Neural cell (in vitro differentiated cells): ENCODE data around the gene ZNF628. TPM values are rescaled to one million over a fixed set of nuclear protein-coding genes. Genes with fewer than 3 reads are reported as not detected.

Experiments used
- H2AFZ ChIP-seq: fragments of 200-600, 300-800 bp; sonication (generic), shearing (Covaris generic); 2 replicates; pipeline ENCODE4 v1.6.0; 2014; ENCODE audit warnings: low read depth, mild to moderate bottlenecking, antibody characterized with exemption, low read length, moderate library complexity
- H3F3A ChIP-seq: fragments of 200-600 bp; shearing (Covaris generic); 2 replicates; pipeline ENCODE4 v1.6.1; 2016; ENCODE audit warnings: mild to moderate bottlenecking, moderate library complexity, mixed read lengths, antibody characterized with exemption, low read length; ENCODE audit not compliant: insufficient read depth, poor library complexity, severe bottlenecking
- H3K27ac ChIP-seq: fragments of 200-600, 300-800 bp; sonication (generic), shearing (Covaris generic); 2 replicates; pipeline ENCODE4 v1.5.1; 2014; ENCODE audit warnings: mild to moderate bottlenecking, low read length, moderate library complexity
- H3K27me3 ChIP-seq: fragments of 300-800, 200-600 bp; sonication (generic), shearing (Covaris generic); 2 replicates; pipeline ENCODE4 v1.6.0; 2014; ENCODE audit warnings: mild to moderate bottlenecking, low read depth, low read length, moderate library complexity; ENCODE audit not compliant: insufficient read depth
- H3K36me3 ChIP-seq: fragments of 300-800, 200-600 bp; sonication (generic), shearing (Covaris generic); 2 replicates; pipeline ENCODE4 v1.5.1; 2014; ENCODE audit warnings: mild to moderate bottlenecking, antibody characterized with exemption, low read length, moderate library complexity; ENCODE audit not compliant: insufficient read depth
- H3K4me2 ChIP-seq: fragments of 300-800, 200-600 bp; sonication (generic), shearing (Covaris generic); 2 replicates; pipeline ENCODE4 v1.6.0; 2014; ENCODE audit warnings: mild to moderate bottlenecking, low read length
- H3K4me3 ChIP-seq: fragments of 300-800, 200-600 bp; sonication (generic), shearing (Covaris generic); 2 replicates; pipeline ENCODE4 v1.5.1; 2014; ENCODE audit warnings: mild to moderate bottlenecking, low read length, moderate library complexity
- H3K79me2 ChIP-seq: fragments of 200-600 bp; shearing (Covaris generic); replicated peaks from 2 replicates; pipeline ENCODE4 v1.6.0; 2014; ENCODE audit warnings: mild to moderate bottlenecking, low read length, moderate library complexity; ENCODE audit not compliant: insufficient read depth
- H3K9ac ChIP-seq: fragments of 300-800, 200-600 bp; sonication (generic), shearing (Covaris generic); 2 replicates; pipeline ENCODE4 v1.6.1; 2016; ENCODE audit warnings: mild to moderate bottlenecking, low read length, mixed read lengths
- H3K9me2 ChIP-seq: fragments of 200-600 bp; shearing (Covaris generic); 2 replicates; pipeline ENCODE4 v1.6.1; 2016; ENCODE audit warnings: mild to moderate bottlenecking, low read length, mixed read lengths; ENCODE audit not compliant: insufficient read depth
- H3K9me3 ChIP-seq: fragments of 200-600, 300-800 bp; sonication (generic), shearing (Covaris generic); 2 replicates; pipeline ENCODE4 v1.6.1; 2016; ENCODE audit warnings: mild to moderate bottlenecking, mixed run types, low read length, moderate library complexity, mixed read lengths
- H4K20me1 ChIP-seq: fragments of 200-600 bp; shearing (Covaris generic); 2 replicates; pipeline ENCODE4 v1.6.1; 2016; ENCODE audit warnings: mild to moderate bottlenecking, mixed run types; ENCODE audit not compliant: insufficient read depth
- EP300 ChIP-seq: fragments of 450-650 bp; conservative IDR thresholded peaks from 2 replicates; pipeline ENCODE4 v1.6.1; 2014; ENCODE audit warnings: antibody characterized with exemption, mild to moderate bottlenecking, moderate library complexity; ENCODE audit not compliant: poor library complexity, severe bottlenecking
- EZH2 ChIP-seq: fragments of 200-600, 300-800 bp; shearing (Covaris generic), sonication (generic); IDR thresholded peaks from 2 replicates; pipeline ENCODE4 v1.6.1; 2014; ENCODE audit warnings: antibody characterized with exemption, low read length, borderline replicate concordance, mild to moderate bottlenecking; ENCODE audit not compliant: insufficient read depth, poor library complexity, severe bottlenecking
- MXI1 ChIP-seq: fragments of 450-650 bp; conservative IDR thresholded peaks from 2 replicates; pipeline ENCODE4 v1.6.1; 2014; ENCODE audit warnings: antibody characterized with exemption, mild to moderate bottlenecking; ENCODE audit not compliant: poor library complexity, severe bottlenecking
- POLR2AphosphoS5 ChIP-seq: IDR thresholded peaks from 2 replicates; pipeline ENCODE4 v1.6.1; 2012
- RAD21 ChIP-seq: fragments of 450-650 bp; conservative IDR thresholded peaks from 2 replicates; pipeline ENCODE4 v1.6.1; 2014; ENCODE audit warnings: antibody characterized with exemption, mild to moderate bottlenecking, moderate library complexity
- SMC3 ChIP-seq: fragments of 450-650 bp; conservative IDR thresholded peaks from 2 replicates; pipeline ENCODE4 v1.6.1; 2014; ENCODE audit warnings: antibody characterized with exemption, mild to moderate bottlenecking, moderate library complexity; ENCODE audit not compliant: poor library complexity
- TAF1 ChIP-seq: IDR thresholded peaks from 2 replicates; pipeline ENCODE4 v1.6.1; 2012; ENCODE audit warnings: low read depth
- polyA plus RNA-seq: library from polyadenylated mRNA; depleted of rRNA; stranded (reverse); fragments of >200 nt; gene quantifications from 2 replicates; pipeline ENCODE4 v1.2.3, GENCODE V29; 2014
- TF ChIP-seq, protein P1 (sequence below): fragments of 450-650 bp; IDR thresholded peaks from 2 replicates; pipeline ENCODE4 v1.5.1; 2014; ENCODE audit warnings: antibody characterized with exemption, mild to moderate bottlenecking, moderate library complexity; ENCODE audit not compliant: poor library complexity, severe bottlenecking
- TF ChIP-seq, protein P2 (sequence below): IDR thresholded peaks from 2 replicates; pipeline ENCODE4 v1.6.1; 2012; ENCODE audit warnings: borderline replicate concordance

Gene ZNF628
- polyA plus RNA-seq, 1 donor from 2014 or later = 0.37 TPM

DNA sequence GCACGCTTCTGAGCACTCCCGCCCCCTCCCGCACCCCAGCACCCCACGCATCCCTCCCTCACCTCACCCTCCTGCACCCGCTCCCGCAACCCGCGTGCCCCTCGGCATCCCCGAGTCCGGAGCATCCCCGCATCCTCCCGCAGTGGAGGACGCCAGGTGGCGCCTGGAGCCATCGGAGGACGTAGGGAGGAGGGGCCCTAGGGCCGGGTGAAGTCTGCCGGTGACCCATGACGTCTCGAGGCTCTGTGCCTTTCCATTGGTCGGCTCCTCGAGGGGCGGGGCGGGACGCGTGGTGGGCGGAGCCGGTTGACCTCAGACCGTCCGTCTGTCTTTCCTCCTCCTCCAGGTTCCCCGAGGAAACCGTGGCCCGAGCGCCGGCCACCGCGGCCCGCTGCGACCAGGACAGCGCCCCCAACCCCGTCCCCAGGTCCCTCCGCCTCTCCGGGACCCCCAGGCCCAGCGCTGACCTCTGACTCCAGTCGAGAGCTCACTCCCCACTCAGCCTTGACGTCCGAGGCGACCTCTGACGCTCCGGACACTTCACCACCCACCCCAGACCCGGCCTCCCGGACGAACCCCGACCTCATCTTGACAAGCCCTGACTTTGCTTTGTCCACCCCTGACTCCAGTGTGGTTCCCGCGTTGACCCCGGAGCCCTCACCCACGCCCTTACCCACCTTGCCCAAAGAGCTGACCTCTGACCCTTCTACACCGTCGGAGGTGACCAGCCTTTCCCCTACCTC lies 40.6 kb downstream of the ZNF628 start:
- TF ChIP-seq POLR2AphosphoS5 = no peak
- peak; percentile 98 for TF ChIP-seq SMC3
- TF ChIP-seq EZH2 = no peak
- TF ChIP-seq, protein P1, sequence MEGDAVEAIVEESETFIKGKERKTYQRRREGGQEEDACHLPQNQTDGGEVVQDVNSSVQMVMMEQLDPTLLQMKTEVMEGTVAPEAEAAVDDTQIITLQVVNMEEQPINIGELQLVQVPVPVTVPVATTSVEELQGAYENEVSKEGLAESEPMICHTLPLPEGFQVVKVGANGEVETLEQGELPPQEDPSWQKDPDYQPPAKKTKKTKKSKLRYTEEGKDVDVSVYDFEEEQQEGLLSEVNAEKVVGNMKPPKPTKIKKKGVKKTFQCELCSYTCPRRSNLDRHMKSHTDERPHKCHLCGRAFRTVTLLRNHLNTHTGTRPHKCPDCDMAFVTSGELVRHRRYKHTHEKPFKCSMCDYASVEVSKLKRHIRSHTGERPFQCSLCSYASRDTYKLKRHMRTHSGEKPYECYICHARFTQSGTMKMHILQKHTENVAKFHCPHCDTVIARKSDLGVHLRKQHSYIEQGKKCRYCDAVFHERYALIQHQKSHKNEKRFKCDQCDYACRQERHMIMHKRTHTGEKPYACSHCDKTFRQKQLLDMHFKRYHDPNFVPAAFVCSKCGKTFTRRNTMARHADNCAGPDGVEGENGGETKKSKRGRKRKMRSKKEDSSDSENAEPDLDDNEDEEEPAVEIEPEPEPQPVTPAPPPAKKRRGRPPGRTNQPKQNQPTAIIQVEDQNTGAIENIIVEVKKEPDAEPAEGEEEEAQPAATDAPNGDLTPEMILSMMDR = peak; percentile 92
- TF ChIP-seq, protein P2, sequence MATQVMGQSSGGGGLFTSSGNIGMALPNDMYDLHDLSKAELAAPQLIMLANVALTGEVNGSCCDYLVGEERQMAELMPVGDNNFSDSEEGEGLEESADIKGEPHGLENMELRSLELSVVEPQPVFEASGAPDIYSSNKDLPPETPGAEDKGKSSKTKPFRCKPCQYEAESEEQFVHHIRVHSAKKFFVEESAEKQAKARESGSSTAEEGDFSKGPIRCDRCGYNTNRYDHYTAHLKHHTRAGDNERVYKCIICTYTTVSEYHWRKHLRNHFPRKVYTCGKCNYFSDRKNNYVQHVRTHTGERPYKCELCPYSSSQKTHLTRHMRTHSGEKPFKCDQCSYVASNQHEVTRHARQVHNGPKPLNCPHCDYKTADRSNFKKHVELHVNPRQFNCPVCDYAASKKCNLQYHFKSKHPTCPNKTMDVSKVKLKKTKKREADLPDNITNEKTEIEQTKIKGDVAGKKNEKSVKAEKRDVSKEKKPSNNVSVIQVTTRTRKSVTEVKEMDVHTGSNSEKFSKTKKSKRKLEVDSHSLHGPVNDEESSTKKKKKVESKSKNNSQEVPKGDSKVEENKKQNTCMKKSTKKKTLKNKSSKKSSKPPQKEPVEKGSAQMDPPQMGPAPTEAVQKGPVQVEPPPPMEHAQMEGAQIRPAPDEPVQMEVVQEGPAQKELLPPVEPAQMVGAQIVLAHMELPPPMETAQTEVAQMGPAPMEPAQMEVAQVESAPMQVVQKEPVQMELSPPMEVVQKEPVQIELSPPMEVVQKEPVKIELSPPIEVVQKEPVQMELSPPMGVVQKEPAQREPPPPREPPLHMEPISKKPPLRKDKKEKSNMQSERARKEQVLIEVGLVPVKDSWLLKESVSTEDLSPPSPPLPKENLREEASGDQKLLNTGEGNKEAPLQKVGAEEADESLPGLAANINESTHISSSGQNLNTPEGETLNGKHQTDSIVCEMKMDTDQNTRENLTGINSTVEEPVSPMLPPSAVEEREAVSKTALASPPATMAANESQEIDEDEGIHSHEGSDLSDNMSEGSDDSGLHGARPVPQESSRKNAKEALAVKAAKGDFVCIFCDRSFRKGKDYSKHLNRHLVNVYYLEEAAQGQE = no peak
- peak; percentile 90 for TF ChIP-seq RAD21
- TF ChIP-seq EP300 = peak; percentile 27
- TF ChIP-seq TAF1 = no peak
- TF ChIP-seq MXI1 = peak; percentile 45
- peak overlapping the region; percentile 45 for H2AFZ ChIP-seq
- H3K4me3 ChIP-seq = peak overlapping the region; percentile 63
- peak overlapping the region; percentile 60 for H3K9ac ChIP-seq
- H3K9me3 ChIP-seq = no peaks in the 10 kb centered on the region
- H3K27ac ChIP-seq = peak overlapping the region; percentile 74
- H3K9me2 ChIP-seq = no peaks in the 10 kb centered on the region
- H3K36me3 ChIP-seq = no peaks in the 10 kb centered on the region
- H3K27me3 ChIP-seq = no peaks in the 10 kb centered on the region
- H3K4me2 ChIP-seq = no peak overlapping the region
- H3K79me2 ChIP-seq = no peaks in the 10 kb centered on the region
- no peaks in the 10 kb centered on the region for H3F3A ChIP-seq
- no peaks in the 10 kb centered on the region for H4K20me1 ChIP-seq

DNA sequence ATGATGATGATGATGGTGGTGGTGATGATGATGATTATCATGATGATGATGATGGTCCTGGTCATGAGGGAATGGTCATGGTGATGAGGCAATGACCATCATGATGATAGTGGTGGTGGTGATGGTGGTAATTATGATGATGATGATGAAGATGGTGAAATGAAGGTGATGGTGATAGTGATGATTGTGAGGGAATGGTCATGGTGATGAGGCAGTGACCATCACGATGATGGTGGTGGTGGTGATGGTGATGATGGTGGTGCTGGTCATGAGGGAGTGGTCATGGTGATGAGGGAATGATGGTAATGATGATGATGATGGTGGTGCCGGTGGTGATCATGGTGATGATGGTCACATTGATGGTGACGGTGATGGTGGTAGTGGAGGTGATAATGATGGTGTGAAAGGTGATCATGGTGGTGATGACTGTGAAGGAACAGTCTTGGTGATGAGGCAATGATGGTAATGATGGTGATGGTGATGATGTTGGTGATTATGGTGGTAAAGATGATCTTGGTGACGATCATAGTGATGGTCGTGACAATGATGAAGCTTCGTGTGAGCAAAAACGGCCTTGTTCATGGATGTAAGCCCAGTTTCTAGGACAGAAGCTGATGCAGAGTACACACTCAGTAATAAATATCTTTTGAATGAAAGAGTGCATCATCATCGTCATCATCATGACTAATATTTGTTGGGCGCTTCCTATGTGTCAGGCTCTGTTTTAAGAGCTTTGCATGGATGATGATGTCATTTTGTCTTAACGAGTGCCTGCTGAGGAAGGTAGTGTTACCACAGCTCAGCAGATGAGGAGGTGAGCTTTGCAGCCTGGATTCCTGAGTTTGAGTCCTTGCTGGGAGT lies 43.3 kb downstream of the ZNF628 start:
- Histone ChIP-seq H3K27me3 (no peaks in the 10 kb centered on the region), H3K79me2 (no peaks in the 10 kb centered on the region), H3K4me3 (no peak overlapping the region), H3K36me3 (no peaks in the 10 kb centered on the region), H3K27ac (no peak overlapping the region), H3K9me3 (no peaks in the 10 kb centered on the region), H3K9me2 (no peaks in the 10 kb centered on the region), H3F3A (no peaks in the 10 kb centered on the region), H3K4me2 (no peak overlapping the region), H2AFZ (no peak overlapping the region), H4K20me1 (no peaks in the 10 kb centered on the region), H3K9ac (no peak overlapping the region)
- TF ChIP-seq, protein P2 = no peak
- TF ChIP-seq RAD21 (no peak), POLR2AphosphoS5 (no peak), TAF1 (no peak), EZH2 (no peak), MXI1 (no peak), SMC3 (no peak)
- TF ChIP-seq, protein P1 = no peak
